ENCODE measurements around the gene KIF26B.

Gene KIF26B

DNA sequence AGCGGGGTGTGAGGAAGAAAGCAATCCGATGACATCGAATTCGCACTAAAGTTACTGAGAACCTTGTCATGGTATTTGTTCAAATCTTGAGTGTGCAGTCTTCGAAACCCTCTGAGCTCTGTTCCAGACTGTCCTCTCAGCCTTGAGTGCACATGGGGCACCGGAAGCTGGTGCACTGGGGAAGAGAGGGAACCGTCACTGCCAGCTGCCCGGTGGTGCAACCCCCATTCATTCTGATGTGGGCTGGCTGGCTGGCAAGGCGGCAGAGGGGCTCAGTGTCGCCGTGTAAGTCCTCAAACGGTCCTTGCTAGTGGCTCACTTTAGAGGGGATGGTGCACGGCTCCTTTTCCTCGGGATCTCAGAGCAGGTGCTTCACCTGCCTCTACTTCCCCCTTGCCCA lies 137.4 kb downstream of the KIF26B start:
- no peak for TF ChIP-seq CTCF (IDR thresholded peaks at IDR 0.05)

- no peak for TF ChIP-seq CTCF (IDR thresholded peaks at IDR 0.05)
Measured at GRCh38 chr1:245292553-245292952, 137.8 kb downstream of the KIF26B start.

- TF ChIP-seq CTCF (IDR thresholded peaks at IDR 0.05), result no peak
Measured at GRCh38 chr1:245294020-245294419, 139.2 kb downstream of the KIF26B start.

GRCh38 chr1:245298781-245299180 lies 144.0 kb downstream of the KIF26B start:
- no peak for TF ChIP-seq CTCF (IDR thresholded peaks at IDR 0.05)

DNA sequence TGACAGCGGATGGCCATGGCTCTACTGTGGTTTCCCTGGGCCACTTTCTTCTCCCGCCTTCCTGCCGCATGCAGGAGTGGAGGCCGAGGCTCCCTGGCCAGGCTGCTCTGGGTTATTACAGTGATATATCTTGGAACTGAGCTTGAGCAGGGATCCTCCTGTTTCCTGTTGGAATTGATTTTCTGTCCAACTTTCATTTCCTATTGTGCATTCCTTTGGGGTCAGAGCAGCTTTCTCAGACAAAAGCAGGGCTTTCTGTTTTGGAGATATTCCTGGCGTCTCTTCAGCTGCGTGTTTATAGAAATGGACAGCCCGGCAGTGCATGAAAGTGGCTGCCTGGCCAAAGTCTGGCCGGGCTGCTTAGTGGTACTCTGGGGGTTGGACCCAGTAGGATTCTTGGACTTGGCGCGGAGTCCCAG lies 146.4 kb downstream of the KIF26B start:
- TF ChIP-seq CTCF (IDR thresholded peaks at IDR 0.05), result no peak

- no peak for TF ChIP-seq CTCF (IDR thresholded peaks at IDR 0.05)
Measured at GRCh38 chr1:245301921-245302320, 147.1 kb downstream of the KIF26B start.

GRCh38 chr1:245304698-245305097 lies 149.9 kb downstream of the KIF26B start:
- TF ChIP-seq CTCF (IDR thresholded peaks at IDR 0.05), result no peak

GRCh38 chr1:245306020-245306419 lies 151.2 kb downstream of the KIF26B start:
- TF ChIP-seq CTCF (IDR thresholded peaks at IDR 0.05), result no peak
